Adrenal gland (tissue), 5 donors: ENCODE measurements around the gene CCDC174.

ENCODE experiments used
- POLR2A ChIP-seq, 2 donors: fragments of 450-650 bp; IDR thresholded peaks; one replicate each; pipeline ENCODE4 v1.6.1; 2017; ENCODE audit warnings: antibody characterized with exemption in 2 of 2, mild to moderate bottlenecking in 2 of 2, moderate library complexity in 1 of 2
- TF ChIP-seq, protein P1 (sequence below), 6 experiments: fragments of 450-650 bp in 4 of 6; fragments of 200-600 bp in 2 of 6; sonication (generic) in 1 of 6; IDR thresholded peaks; 1 replicate in 5 of 6; 2 replicates in 1 of 6; pipeline versions ENCODE4 v1.5.1 to v1.8.0; 2016 to 2021; ENCODE audit warnings: antibody characterized with exemption in 6 of 6, mild to moderate bottlenecking in 2 of 6, moderate library complexity in 1 of 6
- donor health status: DM: no; HTN: no; CAD: no.

DNA sequence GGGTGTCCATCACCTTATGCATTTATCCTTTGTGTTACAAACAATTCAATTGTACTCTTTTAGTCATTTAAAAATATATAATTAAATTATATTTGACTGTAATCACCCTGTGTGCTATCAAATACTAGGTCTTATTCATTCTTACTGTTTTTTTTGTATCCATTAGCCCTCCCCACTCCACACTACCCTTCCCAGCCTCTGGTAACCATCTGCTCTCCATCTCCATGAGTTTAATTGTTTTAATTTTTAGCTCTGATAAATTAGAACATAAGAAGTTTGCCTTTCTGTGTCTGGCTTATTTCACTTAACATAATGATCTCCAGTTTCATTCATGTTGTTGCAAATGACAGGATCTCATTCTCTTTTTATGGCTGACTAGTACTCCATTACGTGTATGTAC lies 40.2 kb downstream of the CCDC174 start:
- TF ChIP-seq, protein P1, sequence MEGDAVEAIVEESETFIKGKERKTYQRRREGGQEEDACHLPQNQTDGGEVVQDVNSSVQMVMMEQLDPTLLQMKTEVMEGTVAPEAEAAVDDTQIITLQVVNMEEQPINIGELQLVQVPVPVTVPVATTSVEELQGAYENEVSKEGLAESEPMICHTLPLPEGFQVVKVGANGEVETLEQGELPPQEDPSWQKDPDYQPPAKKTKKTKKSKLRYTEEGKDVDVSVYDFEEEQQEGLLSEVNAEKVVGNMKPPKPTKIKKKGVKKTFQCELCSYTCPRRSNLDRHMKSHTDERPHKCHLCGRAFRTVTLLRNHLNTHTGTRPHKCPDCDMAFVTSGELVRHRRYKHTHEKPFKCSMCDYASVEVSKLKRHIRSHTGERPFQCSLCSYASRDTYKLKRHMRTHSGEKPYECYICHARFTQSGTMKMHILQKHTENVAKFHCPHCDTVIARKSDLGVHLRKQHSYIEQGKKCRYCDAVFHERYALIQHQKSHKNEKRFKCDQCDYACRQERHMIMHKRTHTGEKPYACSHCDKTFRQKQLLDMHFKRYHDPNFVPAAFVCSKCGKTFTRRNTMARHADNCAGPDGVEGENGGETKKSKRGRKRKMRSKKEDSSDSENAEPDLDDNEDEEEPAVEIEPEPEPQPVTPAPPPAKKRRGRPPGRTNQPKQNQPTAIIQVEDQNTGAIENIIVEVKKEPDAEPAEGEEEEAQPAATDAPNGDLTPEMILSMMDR (IDR thresholded peaks at IDR 0.05) = no peak
- no peak for TF ChIP-seq POLR2A (IDR thresholded peaks at IDR 0.05)
